Measurements from ENCODE around the gene P3H1.
"Not testable (repeated sequence)": the region's sequence is repeated elsewhere in the genome, so short reads cannot be mapped to it uniquely, and the experiment has no call there.

Gene P3H1

DNA sequence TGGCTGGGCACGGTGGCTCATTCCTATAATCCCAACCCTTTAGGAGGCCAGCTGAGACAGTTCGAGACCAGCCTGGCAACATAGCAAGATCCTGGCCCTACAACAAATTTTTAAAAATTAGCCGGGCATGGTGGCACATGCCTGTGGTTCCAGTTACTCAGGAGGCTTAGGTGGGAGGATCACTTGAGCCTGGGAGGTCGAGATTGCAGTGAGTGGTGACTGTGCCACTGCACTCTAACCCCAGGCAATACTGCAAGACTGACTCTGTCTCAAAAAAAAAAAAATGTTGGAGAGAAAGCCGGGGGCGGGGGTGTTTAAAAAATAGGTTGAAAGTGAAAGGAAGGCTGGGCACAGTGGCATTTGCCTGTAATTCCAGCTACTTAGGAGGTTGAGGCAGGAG is 43.3 kb downstream of the P3H1 start:
- DNase-seq = no peak

DNA sequence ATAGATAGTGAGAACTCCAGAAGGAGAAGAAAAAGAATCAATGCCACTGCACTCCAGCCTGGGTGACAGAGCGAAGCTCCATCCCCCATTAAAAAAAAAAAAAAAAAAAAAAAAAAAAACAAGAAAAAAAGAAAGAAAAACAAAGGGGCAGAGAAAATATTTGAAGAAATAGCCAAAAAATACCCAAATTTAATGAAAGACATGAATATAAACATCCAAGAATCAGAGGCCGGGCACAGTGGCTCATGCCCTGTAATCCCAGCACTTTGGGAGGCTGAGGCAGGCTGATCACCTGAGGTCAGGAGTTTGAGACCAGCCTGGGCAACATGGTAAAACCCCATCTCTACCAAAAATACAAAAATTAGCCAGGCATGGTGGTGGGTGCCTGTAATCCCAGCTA is 44.4 kb downstream of the P3H1 start:
- not testable (repeated sequence) for DNase-seq

DNA sequence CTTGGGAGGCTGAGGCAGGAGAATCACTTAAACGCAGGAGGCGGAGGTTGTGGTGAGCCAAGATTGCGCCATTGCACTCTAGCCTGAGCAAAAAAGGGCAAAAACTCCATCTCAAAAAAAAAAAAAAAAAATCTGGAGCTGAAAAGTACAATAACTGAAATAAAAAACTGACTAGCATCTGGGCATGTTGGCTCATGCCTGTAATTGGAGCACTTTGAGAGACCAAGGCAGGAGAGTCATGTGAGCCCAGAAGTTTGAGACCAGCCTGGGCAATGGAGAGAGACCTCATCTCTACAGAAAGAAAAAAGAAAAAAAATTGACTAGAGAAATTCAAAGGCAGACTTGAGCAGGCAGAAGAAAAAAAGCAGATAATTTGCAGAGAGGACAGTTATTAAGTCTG is 44.9 kb downstream of the P3H1 start:
- DNase-seq = no peak

DNA sequence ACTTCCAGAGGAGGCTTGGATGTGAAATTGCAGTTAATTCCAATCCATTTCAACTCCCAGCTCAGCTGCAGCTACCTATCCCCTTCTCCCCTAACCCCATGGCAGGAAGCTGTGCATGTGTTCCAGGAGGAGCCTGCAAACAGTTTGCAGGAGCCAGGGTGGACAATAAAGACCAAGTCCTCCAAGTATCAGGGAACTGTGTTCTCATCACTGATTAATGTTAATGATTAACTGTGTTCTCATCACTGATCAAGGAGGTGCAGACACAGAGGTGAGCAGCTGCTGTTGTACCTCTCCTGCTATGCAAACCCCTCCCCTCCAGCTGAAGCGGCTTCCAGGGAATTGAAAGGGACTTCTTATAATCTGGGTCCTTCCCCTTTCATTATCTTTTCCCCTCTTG is 46.0 kb downstream of the P3H1 start:
- no peak for DNase-seq

DNA sequence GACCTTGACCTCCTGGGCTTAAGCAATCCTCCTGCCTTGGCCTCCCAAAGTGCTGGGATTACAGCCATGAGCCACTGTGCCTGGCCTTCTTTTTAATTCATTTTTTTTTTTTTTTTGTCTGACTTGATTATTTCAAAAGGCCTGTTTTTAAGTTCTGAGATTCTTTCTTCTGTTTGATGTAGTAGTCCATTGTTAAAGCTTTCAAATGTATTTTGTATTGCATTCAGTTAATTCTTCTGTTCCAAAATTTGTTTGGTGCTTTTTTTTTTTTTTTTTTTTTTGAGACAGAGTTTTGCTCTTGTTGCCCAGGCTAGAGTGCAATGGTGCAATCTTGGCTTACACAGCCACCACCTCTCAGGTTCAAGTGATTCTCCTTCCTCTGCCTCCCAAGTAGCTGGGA is 52.4 kb downstream of the P3H1 start:
- DNase-seq = not testable (repeated sequence)

DNA sequence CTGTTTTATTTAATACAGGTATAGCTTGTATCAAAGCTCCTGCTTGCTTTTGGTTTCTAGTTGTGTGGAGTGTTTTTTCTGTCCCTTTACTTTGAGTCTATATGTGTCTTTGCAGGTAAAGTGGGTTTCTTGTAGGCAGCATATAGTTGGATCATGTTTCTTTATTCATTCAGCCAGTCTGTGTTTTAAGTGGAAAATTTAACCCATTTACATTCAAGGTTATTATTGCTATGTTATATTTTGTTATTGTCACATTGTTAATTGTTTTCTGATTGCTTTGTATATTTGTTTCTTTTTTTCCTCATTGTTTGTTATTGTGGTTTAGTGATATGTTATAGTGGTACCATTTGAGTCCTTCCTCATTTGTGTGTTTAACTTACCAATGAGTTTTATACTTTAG is 53.5 kb downstream of the P3H1 start:
- no peak for DNase-seq

DNA sequence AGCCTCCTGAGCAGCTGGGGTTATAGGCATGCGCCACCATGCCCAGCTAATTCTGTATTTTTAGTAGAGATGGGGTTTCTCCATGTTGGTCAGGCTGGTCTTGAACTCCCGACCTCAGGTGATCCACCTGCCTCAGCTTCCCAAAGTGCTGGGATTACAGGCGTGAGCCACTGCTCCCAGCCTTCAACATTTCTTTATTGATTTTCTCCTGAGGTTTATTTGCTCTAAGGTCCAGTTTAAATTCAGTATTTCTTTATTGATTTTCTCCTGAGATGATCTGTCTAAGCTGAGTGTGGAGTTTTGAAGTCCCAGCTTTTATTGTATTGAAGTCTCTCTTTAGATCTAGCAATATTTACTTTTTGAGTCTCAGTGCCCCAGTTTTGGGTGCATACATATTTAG is 54.0 kb downstream of the P3H1 start:
- DNase-seq = not testable (repeated sequence)

DNA sequence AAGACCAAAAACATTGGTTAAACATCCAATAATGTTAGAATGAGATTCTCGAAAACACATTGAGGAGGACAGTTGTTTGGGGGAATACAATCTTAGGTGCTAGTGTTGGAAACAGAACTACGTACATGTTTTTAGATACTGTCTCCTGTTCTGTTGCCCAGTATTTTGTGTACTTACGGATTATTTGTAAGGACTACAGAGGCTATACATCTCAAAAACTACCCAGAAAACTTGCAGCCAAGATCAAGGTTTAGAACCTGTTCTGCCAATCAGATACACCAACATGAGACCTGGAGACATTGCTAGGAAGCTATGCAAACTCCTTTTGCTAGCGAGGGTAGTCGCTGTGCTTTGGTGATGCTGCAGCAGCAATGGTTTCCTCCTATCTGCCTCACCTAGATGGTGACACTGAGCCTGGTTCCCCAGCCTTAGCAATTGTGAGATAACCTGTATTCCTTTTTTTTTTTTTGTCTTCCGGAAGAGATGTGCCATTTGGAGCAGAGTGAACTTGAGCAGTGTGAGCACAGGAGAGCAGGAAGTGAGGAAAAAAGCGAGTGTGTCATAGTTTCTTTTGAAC is 62.9 kb downstream of the P3H1 start:
- DNase-seq = no peak

DNA sequence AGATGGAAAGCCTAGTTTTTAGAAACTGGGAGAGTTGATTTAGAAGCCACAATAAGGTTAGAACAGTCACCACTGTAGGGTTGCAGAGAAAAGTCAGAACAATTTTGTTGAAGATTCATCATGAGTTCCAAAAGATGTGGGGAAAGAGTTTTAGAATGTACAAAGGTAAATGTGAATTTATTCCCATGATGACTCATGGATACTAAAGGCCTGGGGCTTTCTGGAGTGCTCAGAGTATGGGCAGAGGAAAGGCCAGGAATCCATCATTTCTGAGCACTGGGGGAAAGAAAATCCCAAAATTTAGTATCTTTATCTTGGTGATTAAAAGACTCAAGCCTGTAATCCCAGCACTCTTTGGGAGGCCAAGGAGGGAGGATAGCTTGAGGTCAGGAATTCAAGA is 66.8 kb downstream of the P3H1 start:
- no peak for DNase-seq

DNA sequence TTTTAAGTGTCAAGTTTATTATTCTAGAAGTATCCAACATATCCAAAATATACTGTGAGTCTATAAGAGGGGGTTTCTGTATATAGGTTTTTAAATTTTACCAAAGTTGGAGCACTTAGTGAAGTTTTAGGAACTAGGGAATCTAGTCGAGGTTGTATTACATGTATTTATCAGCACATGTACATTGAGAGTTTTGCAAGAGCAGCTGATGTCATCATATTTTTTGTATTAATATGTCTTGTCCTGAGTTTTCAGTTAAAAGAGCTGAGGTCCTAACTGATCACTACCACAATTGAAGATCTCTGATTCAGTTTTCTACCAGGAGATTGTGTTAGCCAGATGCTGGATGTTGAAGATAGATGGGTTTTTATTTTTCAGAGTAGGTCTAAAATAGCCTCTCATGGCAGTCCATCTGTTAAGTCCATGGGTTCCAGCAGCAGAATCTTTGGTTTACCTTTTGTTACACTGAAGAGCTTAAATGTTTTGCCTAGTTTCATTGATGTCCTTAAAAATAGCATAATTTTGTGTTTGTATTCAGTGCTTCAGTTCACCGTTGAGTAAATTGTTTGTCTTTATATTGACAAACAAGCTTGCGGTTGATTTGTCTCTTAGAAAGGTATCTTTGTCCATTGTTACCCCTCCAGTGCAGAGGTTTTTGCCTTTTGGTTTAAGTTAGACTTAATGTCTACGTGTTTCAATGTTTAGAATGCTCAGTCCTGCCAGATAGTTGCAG is 68.6 kb downstream of the P3H1 start:
- DNase-seq = no peak

All from activated CD8-positive, alpha-beta memory T cell treated with anti-CD3 and anti-CD28 coated beads, Interleukin-2, amount 50 U/mL, for 4 hours (primary cell).